Activated T-cell treated with anti-CD3 and anti-CD28 coated beads, Interleukin-2, amount 50 U/mL, for 24 hours (primary cell): Measurements from ENCODE around the gene URAD.
"Not testable (repeated sequence)": the region's sequence is repeated elsewhere in the genome, so short reads cannot be mapped to it uniquely, and the experiment has no call there.

Source experiments
- DNase-seq: peaks from one replicate; pipeline ENCODE4 v3.0.0-alpha.2; 2020
- H3K27ac Mint-ChIP-seq: 2 replicates; pipeline ENCODE4 v1.8.0; 2020; ENCODE audit warnings: mild to moderate bottlenecking, mixed read lengths
- H3K27me3 Mint-ChIP-seq: 2 replicates; pipeline ENCODE4 v1.8.0; 2020; ENCODE audit warnings: mixed read lengths
- H3K36me3 Mint-ChIP-seq: 2 replicates; pipeline ENCODE4 v1.8.0; 2020; ENCODE audit warnings: low read depth, mixed read lengths
- H3K4me1 Mint-ChIP-seq: 2 replicates; pipeline ENCODE4 v1.8.0; 2020; ENCODE audit warnings: low read depth, mixed read lengths
- H3K4me3 Mint-ChIP-seq: 2 replicates; pipeline ENCODE4 v1.8.0; 2020; ENCODE audit warnings: mild to moderate bottlenecking, moderate library complexity, mixed read lengths
- H3K9me3 Mint-ChIP-seq: 2 replicates; pipeline ENCODE4 v1.8.0; 2020; ENCODE audit warnings: mixed read lengths

URAD gene

GRCh38 chr13:27969082-27969865 is 19.2 kb downstream of the URAD start, which contains the start of gene CDX2:
Gene CDX2 (minus strand): TSS chr13:27969315. CDS start chr13:27969006, 309 bp downstream.
- H3K27me3 Mint-ChIP-seq = peaks cover 93% of the 10 kb centered on the region
- H3K4me1 Mint-ChIP-seq = peaks cover 26% of the 10 kb centered on the region
- no peaks in the 10 kb centered on the region for H3K36me3 Mint-ChIP-seq
- H3K4me3 Mint-ChIP-seq = no peak within 1 kb of the TSS
- no peaks in the 10 kb centered on the region for H3K9me3 Mint-ChIP-seq
- no peak for DNase-seq
- peak within 1 kb of the TSS; percentile 77 for H3K27ac Mint-ChIP-seq

- DNase-seq = no peak
- H3K27ac Mint-ChIP-seq = no peak overlapping the region
- H3K36me3 Mint-ChIP-seq = no peaks in the 10 kb centered on the region
- H3K9me3 Mint-ChIP-seq = no peaks in the 10 kb centered on the region
- H3K4me1 Mint-ChIP-seq = peaks cover 26% of the 10 kb centered on the region
- no peak overlapping the region for H3K4me3 Mint-ChIP-seq
- H3K27me3 Mint-ChIP-seq = peaks cover 93% of the 10 kb centered on the region
Measured at GRCh38 chr13:27968316-27969081, 20.0 kb downstream of the URAD start.

- Mint-ChIP-seq H3K9me3 (no peaks in the 10 kb centered on the region), H3K4me1 (peaks cover 26% of the 10 kb centered on the region), H3K4me3 (peak overlapping the region; percentile 46), H3K27ac (peak overlapping the region; percentile 84), H3K27me3 (peaks cover 91% of the 10 kb centered on the region), H3K36me3 (no peaks in the 10 kb centered on the region)
- DNase-seq = no peak
Measured at GRCh38 chr13:27967736-27968315, 20.7 kb downstream of the URAD start.

- H3K4me3 Mint-ChIP-seq = no peak overlapping the region
Measured at GRCh38 chr13:27967203-27967735, 21.2 kb downstream of the URAD start.

GRCh38 chr13:27966641-27967202 is 21.8 kb downstream of the URAD start:
- no peak for DNase-seq
- Mint-ChIP-seq H3K9me3 (no peaks in the 10 kb centered on the region), H3K27me3 (peaks cover 94% of the 10 kb centered on the region), H3K4me1 (peaks cover 26% of the 10 kb centered on the region), H3K36me3 (no peaks in the 10 kb centered on the region), H3K27ac (no peak overlapping the region), H3K4me3 (no peak overlapping the region)

More at GRCh38 chr13:27967203-27967735, 21.2 kb downstream of the URAD start:
- Mint-ChIP-seq H3K27me3 (peaks cover 93% of the 10 kb centered on the region), H3K9me3 (no peaks in the 10 kb centered on the region), H3K27ac (peak overlapping the region; percentile 50), H3K36me3 (no peaks in the 10 kb centered on the region), H3K4me1 (peaks cover 26% of the 10 kb centered on the region)
- no peak for DNase-seq

DNA sequence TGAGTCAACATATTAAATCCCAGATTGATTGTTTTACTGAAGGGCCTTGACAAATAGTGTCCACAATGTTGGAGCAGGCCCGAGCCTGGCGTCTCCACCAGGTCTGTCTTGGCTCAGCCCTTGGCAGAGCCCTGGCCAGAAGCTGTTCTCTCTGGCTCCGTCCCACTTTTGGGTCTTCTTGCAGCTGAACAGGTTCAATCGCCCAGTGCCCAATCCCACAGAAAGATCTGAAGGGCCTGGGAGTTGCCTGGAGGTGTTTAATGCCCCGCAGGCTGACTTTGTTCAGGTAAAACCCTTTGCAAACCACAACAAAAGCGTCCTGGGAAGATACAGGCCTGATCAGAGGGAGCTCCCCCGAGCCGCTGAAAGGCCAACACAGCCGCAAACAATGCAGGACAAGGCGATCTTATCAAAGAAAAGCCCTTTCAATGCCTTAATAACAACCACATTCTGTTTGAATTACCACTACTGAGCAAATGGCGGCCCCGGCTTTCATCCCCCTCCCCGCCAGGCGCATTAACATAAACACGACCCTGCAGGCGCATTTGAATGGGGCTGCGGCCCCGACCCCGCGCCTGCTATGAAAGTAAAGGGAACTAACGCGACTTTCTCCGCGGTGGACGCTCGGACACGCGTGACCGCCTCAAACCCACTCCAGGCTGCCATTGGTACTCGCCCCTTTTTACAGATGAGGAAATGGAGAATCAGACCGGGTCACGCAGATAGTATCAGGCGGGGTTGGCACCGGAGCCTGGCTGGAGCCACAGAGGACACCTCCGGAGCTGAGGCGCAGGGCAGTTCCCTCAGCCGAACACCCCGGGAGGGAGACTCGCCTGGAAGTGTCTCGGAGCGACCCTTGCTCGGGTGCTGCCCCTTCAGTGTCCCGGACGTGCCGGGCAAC is 22.5 kb downstream of the URAD start:
- Mint-ChIP-seq H3K4me3 (no peak overlapping the region), H3K36me3 (no peaks in the 10 kb centered on the region), H3K4me1 (peaks cover 28% of the 10 kb centered on the region), H3K27ac (no peak overlapping the region), H3K27me3 (peaks cover 93% of the 10 kb centered on the region), H3K9me3 (no peaks in the 10 kb centered on the region)
- no peak for DNase-seq

DNA sequence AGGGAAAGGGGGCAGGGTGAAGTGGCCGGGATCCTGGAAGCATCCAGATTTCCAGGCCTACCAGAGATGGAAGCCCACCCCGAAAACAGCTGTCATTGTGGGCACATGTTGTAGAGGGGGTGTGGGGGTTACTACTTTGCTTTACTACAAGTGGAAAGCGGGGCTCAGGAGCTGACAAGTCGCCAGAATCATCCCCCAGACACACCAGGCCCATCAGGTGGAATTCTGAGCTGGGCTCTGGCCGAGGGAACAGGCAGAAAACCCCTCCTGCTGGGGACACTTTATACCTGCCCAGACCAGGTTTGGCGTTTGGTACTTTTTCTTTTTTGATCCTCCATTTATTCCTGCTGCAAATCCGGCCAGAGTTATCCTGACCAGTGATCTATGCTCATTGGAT is 23.2 kb downstream of the URAD start:
- H3K27me3 Mint-ChIP-seq = peaks cover 91% of the 10 kb centered on the region
- H3K4me1 Mint-ChIP-seq = peaks cover 29% of the 10 kb centered on the region
- H3K4me3 Mint-ChIP-seq = no peak overlapping the region
- no peaks in the 10 kb centered on the region for H3K36me3 Mint-ChIP-seq
- DNase-seq = no peak
- no peak overlapping the region for H3K27ac Mint-ChIP-seq
- no peaks in the 10 kb centered on the region for H3K9me3 Mint-ChIP-seq

- Mint-ChIP-seq H3K4me3 (no peak overlapping the region), H3K4me1 (peaks cover 33% of the 10 kb centered on the region), H3K27ac (no peak overlapping the region), H3K9me3 (no peaks in the 10 kb centered on the region), H3K36me3 (no peaks in the 10 kb centered on the region), H3K27me3 (peaks cover 92% of the 10 kb centered on the region)
- DNase-seq = no peak
Measured at GRCh38 chr13:27964741-27965323, 23.7 kb downstream of the URAD start.

GRCh38 chr13:27964206-27964605 is 24.3 kb downstream of the URAD start:
- Mint-ChIP-seq H3K4me1 (peaks cover 27% of the 10 kb centered on the region), H3K27me3 (peaks cover 92% of the 10 kb centered on the region)
- not testable (repeated sequence) for H3K9me3 Mint-ChIP-seq, H3K36me3 Mint-ChIP-seq, DNase-seq, H3K4me3 Mint-ChIP-seq, H3K27ac Mint-ChIP-seq

DNA sequence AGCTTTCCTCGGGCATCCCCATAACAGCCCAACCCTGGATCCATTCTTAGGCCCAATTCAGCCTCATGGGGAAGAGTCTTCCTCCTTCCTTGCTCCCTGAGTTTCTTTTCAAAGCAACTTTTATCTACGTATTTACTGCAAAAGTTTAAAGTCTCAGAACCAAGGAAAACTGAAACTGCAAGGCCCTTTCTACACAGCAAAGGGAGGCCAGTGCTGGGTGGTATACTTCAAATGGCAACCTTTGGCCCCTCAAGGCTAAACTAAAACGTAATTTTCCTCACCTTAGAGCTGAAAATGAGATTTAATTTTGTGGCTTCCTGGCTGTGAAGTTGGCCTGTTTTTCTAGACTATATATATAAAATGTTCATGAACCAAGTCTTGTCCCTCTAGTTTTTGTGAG is 25.0 kb downstream of the URAD start:
- no peaks in the 10 kb centered on the region for H3K9me3 Mint-ChIP-seq
- H3K36me3 Mint-ChIP-seq = no peaks in the 10 kb centered on the region
- H3K4me1 Mint-ChIP-seq = peaks cover 25% of the 10 kb centered on the region
- H3K4me3 Mint-ChIP-seq = no peak overlapping the region
- H3K27me3 Mint-ChIP-seq = peaks cover 91% of the 10 kb centered on the region
- DNase-seq = no peak
- no peak overlapping the region for H3K27ac Mint-ChIP-seq

- H3K9me3 Mint-ChIP-seq = no peaks in the 10 kb centered on the region
- H3K27ac Mint-ChIP-seq = no peak overlapping the region
- no peak overlapping the region for H3K4me3 Mint-ChIP-seq
Measured at GRCh38 chr13:27962982-27963381, 25.5 kb downstream of the URAD start.

GRCh38 chr13:27962128-27962841 is 26.2 kb downstream of the URAD start:
- H3K27ac Mint-ChIP-seq = no peak overlapping the region
- H3K27me3 Mint-ChIP-seq = peaks cover 88% of the 10 kb centered on the region
- no peaks in the 10 kb centered on the region for H3K36me3 Mint-ChIP-seq
- peaks cover 17% of the 10 kb centered on the region for H3K4me1 Mint-ChIP-seq
- H3K9me3 Mint-ChIP-seq = no peaks in the 10 kb centered on the region
- H3K4me3 Mint-ChIP-seq = no peak overlapping the region
- DNase-seq = no peak

More at GRCh38 chr13:27962982-27963381, 25.5 kb downstream of the URAD start:
- Mint-ChIP-seq H3K4me1 (peaks cover 24% of the 10 kb centered on the region), H3K36me3 (no peaks in the 10 kb centered on the region), H3K27me3 (peaks cover 91% of the 10 kb centered on the region)
- no peak for DNase-seq
